GF-D8 (cell line): Measurements from ENCODE around the gene ACACA.

Source experiments
- DNase-seq: peaks from one replicate; lab custom pipeline; 2025; lab: John Stamatoyannopoulos, UW

The ACACA gene

DNA sequence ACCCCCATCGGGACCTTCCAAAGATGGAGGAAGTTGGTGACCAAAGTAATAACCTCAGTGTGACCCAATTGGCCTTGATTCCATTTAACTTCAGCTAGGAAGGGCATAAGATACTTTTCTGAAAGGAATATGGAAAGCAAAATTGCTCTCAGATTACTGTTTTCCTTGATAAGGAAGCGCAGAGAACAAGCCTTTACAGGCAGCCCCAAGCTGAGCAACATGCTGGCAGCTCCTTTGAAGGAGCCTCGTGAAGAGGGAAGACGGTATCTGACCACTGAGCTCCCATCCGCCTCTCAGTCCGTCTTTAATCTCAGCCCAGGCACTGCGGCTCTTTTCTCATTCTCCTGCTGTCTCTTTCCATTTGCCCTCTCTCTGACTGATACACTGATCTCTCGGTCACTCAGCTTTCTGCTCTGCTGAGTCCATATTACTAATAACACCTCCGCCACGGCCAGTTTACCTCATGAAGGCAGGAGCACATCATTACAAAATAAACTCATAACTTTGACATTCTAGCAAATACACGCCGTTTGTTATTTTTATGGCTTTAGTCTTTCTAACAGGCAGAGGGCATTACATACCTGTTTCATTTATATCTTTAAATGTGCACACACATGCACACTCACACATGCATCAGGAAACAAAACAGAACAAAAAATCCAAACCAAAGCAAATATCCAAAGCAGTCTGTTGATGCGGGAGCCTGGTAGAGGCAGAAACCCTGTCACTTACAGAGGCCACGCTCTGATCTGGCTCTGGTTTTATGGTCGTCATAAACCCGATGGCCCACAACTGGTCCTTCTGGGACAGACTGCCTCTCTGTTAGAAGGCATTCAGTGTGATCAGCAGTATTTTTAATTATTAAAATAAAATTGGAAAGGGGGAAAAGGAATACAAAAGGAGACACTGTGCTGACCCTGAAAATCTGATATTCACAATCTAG lies 274.7 kb downstream of the ACACA start:
- DNase-seq: no peak

DNA sequence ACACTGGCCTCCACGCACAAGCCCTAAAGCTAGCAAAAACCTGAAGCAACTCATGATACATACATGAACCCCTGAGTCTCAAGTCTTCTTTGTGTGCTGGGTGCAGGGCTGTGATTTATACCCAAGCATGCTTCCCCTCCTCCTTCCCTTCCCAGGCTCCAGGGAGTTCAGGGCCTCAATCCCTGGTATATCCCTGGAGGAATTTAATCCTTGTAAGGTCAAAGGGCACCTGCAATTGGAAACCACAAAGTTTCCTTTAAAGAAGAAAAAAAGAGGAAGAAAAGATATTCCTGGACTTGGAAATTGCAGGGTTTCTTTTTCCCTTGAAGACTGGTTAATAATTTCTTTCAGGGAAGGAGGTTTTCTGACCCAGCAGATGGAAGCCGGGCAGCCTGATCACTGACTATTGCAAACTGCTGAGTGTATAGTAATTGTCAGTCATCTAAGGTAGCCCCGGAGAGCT lies 275.6 kb downstream of the ACACA start:
- DNase-seq: no peak

DNA sequence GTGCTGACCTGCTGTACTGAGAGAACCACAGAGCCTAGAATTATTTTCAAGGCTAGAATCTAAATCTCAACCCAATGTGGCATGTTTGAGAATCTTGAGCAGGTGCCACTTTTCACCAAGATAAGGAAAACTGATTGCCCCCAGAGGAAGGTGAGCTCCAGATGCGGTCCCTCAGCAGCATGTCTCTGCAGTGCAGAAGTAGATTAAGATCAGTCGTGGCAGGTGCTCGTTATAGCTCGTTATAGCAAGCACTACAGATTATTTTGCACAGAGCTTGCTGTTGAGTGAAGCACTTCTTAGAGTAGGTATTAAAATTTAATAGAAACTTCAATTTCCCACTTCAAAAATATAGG lies 281.8 kb downstream of the ACACA start:
- DNase-seq: peak; percentile 59

DNA sequence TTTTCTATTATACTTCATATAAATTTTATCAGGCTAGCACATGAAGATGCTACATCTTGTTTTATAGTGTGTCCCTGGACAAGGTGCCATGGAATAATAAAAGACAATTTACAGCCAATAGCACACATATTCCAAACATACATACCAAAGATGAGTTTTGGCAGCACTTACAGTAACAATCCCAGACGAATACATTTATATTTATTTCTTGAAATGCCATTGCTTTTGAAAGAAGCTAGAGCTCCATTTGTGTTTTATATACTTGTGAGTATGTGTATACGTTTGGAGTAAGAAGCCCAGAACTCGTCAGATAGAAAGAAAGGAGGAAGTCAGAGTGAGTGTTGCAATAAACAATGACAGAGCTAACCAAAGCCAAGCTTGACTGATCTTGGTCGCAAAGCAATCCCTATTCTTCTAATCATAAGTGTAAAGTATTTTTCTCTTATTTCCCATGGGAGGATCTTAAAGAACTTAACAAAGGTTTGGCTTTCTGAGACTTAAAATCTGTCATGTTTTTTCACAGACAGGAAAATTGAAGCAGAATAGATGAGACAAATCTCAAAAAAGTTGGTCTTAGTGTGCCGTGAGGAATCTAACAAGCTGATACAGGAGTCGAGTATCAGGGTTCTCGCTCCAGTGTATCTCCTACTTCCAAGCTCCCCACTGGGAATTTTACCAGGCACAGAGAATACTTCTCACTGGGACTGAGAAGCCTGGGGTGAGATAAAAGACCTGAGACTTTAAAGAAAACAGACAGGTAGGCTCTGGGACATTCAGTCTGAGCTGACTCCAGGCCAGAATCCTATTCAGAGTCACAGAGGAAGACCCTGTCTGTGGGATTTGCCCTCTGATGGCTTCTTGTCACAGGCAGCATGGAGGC lies 282.5 kb downstream of the ACACA start:
- peak; percentile 83 for DNase-seq

DNA sequence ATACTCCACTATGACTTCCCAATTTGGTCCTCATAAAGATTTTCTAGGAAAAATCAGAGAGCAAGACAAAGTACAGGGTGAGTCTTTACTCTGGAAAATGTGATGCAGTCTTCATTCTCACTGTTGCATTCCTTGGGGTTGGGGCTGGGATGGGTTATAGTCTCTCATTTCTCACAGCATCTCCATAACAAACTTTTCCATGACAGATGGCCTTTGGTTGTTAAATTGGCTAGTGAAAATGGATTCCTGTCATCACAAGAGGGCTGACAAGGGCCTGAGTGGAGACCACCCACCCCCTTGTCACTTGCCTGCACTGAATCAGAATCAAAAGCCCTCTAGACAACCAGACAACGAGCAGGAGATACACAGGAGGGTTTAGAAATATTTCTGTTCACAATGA lies 283.2 kb downstream of the ACACA start:
- DNase-seq: no peak

DNA sequence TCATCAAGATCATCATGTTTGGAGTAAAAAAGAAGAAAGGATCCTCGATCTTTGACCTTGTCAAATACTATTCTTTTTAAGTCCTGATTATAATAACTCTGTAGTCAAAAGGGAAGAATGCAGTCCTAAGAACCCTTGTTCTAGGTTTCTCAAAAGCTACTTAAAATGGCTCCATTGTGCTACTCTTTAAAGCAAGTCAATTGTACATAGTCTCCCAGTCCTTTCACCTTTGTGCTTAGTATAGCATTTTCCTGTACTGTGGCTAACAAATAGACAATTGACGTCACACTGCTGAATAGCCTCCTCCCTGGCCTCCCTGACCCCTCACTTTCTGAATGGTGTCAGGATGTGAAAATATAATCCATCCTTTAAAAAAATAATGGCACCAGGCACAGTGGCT lies 285.0 kb downstream of the ACACA start:
- DNase-seq: no peak

DNA sequence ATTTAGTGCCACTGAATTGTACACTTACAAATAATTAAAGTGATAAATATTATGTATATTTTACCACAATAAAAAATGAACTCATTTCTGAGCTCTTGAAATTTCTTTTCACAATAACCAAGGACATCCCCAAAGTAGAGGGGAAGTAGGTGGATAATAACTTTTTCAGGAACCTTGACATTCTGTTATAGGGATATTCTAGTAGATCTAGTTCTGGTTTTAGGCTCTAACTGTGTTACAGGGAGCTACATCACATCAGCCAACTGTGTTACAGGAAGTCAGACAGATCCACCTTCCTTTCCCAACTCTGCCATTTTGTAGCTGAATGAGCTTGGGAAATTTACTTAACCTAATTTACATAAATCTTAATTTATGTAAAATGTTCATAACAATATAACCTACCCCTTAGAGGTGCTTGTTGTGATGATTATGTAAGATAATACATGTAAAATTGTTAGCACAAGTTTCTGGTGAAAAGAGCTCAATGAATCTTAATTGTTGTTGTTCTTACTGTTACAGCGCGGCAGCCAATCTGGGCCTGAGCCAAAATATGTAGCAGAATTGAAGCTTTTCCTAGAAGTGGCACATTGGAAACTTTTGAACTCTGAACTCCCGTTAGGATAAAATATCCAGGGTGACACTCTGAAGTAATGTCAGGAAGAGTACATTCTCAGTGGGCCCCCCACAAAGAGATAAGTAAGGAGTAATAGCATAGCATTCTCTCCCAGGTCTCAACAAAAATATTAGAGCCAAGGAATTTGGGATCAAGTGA lies 288.1 kb downstream of the ACACA start:
- no peak for DNase-seq

DNA sequence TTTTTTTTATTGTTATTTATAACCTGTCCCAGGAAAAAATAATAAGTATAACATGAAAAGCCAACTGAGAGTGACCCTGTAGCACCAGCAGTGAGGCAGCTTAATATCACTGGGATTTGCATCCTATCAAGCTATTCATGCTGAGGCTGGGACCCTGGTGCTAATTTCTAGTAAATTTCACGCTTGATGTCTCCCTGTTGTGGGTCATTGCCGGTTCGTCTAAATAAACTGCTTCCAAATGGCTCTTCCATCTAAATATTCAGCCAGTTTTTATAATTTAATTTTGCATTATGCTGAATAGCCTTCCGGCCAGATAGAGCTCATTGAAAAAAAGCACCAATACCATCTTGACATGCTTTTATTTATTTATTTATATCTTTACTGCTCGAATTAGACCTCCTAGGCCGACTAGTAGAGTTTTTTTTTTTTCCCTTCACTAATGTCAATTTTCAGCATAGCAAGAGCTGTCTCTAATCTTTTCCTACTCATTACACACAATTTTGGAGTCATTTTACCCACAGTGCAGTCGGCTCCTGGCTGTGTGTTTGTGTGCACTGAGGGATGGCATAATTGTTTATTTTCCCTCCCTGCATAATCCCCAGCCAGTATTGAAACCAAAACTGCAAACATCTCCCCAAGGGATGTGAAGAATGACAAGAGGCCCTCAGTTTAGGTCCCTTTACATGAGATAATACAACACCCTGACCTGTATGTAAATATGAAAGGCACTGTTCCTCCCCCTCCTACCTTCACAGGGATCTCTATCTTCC lies 289.1 kb downstream of the ACACA start:
- DNase-seq: no peak

DNA sequence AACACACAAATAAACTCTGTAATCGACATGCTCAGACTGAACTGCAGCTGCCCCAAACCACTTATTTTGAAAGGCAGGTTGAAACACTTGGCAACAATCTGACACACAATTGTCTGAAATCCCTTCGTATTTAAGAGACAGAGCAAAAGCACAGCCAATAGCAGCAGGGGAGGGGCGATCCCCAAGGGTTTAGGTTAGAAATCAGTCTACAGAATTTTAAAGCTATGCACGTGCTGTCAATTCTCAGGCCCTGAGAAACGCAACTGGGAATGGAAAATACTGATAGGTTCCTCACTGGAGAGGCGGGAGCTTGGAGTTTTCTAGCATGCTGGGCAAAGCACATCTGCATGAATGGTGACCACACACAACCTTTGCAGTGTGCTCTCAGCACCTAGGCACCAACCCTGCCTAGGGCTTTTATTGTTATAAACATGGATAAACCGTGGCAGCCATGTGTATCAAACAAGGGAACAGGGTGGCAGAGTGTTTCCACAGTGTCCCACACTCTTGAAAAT lies 289.9 kb downstream of the ACACA start:
- DNase-seq: no peak

DNA sequence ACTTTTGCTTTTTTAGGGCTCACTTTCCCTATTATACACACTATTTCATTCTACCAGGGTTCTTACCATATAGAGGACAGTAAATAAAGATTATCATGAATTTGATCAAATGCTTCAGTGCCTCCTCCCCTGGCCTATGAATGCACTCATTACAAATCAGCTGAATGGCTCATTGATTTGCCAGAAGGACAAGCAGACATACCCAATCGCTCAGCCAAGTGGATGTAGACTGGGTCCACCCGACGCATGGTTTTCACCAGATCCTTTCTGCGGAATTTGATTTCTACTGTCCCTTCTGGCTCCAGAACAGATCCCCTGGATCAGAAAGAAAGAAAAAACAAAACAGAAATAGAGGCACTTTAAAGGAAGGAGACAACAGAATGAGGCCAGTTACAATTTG lies 295.3 kb downstream of the ACACA start:
- DNase-seq: no peak

DNA sequence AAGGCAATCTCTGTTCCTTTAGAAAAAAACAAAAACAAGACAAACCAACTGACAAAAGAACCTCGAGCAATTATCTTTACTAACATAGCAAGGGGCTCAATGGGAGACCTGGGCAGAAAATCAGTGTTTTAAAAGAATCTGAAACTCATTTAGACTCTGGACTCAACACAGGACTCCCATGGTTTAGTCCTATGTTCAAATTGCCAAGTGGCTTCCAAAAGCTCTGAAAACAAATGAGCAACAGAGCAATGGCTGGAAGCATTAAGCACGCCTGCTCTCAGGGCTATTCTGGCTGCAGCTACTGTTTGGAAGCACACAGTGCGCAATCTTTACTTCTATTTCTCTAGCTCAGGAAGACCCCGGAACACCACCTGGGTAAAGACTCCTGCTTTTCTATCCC lies 295.9 kb downstream of the ACACA start:
- DNase-seq: no peak

DNA sequence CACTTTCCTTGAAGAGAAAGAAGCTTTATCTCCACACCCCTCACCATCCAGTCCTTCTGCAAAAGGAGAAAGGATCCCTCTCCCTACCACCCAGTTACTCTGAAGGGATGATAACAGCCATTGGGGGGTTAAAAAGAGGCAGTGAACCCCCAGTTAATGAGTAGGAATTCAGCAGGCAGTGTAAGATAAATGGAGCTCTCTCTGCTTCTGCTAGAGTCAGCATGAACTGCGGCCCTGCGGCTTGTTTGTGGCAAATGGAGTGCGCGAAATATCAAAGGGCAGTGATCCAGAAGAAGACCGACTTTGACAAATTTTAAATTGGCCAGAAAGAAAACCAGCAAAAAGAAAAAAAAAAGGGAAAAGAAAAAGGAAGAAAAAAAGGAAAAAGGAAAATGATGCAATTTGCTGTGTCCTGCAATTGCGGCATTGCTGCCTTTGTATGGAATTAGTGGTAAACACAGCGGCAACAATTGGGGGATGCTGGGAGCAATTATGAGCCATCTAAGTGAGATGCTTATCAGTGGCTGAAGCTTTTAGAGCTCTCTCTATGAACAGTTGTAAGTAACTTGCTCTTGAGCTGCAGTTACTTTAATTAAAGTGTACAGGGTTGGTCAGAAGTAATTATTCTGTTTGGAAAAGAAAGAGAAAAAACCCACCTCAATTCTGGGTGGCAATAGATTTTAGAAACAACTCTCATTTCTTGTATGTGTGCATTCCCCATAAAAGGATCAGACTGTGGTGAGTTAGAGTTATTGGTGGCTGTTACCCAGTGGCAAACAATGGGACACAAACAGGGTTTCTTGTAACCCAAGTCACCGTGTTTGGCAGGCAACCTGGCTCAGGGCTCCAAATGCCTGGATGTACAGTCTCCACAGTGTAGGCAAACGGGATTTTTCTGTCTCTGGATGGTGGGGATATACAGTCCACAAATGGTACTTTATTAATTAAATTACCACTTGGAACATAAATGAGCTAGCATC lies 296.6 kb downstream of the ACACA start:
- DNase-seq: no peak

DNA sequence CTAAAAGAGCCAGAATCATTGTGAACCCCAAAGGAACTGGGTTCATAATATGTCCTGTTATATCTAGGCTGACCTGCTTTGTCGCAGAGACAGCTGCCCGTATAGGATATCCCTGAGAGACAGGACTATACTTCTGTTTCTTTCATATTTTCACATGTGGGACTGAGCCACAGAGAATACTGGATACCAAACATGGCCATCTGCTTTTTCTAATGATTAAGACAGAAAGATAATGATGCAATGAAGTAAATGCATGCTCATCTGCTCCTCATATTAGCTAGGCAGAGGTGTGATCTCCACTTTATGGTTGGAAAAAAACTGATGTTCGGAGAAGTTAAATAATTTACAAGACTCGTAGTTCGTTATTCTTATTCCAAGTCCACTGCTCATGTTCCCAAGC lies 297.5 kb downstream of the ACACA start:
- DNase-seq: no peak

DNA sequence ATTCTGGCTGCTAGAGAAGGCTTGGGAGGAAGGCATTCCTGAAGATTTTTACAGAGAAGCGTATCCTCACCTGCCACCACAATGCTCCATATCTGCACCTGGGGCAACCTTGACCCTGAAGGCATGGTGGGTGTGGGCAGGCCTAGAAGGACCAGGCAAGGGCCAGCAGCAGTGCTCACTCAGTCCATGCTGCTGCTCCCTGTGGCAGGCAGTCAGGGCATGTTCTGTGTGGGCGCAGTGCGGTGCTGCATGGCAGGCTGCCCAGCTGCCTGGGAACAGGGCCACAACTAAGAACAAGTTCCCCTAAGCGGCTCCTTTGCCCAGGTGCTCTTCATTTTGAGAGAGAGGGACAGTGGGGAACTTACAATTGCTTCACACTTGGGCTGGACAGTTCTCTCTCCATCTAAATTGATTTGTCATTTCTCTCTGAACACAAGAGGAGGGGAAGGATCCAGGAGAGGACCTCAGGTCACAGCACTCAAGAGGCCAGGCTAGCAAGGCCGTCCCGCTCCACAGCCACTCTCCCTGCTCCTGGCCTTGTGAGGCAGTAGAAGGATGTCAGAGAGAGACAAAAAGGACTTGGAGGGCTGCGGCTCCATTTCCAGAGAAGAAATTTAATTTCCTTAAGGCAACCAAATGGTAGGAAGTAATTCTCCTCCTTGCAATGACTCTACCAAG lies 299.1 kb downstream of the ACACA start:
- DNase-seq: no peak

DNA sequence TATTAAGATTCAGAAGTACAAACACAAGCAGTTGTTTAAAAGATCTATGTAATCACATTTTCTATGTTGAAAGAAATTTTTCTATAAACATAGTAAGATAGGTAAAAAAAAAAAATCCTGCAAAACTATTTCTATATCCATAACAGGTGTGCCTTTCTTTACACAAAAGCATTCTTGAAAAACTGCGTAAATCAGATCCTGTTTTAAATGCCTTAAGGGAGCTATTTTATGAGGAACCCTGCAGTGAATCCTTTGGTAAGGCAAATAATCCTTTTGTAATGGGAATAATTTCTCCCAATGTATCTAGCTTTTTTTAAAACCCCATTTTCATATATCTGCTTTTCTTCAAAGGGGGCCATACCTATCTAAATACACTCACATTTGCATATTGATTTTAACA lies 300.6 kb downstream of the ACACA start:
- no peak for DNase-seq

DNA sequence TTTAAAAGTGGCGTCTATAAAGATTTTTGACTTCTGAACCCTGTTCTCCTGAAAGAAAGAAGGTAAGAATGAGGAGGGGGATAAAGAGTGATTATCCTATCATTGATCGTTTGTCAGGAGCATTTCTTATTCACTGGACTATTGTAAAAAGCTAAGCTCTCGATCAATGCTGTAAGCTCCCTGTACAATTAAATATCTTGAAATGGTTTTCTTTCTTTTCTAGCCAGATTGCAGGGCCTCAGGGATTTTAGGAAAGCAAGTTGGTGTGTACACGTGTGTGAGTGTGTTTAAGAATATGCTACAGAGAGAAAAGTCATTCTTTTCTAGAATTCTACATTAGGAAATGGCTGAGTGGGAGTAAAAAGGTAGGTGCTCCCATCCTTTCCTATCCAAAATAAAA lies 303.4 kb downstream of the ACACA start:
- no peak for DNase-seq

DNA sequence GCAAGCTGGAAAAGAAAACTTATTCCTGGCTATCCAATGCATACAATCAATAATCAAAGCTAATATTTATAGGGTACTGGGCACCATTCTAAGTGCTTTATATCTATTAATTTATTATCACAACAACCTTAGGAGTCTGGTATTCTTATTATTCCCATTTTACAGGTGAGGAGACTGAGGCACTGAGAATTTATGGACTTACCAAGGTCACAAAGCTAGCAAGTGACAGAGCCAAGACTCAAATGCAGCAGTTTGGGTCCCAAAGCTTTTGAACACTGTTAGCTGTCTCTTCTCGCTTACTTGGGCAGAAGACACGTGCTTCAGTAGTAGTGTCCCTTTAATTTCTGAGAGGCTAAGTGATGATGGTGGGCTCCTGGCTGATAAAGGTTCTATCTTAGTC lies 305.3 kb downstream of the ACACA start:
- DNase-seq: no peak

DNA sequence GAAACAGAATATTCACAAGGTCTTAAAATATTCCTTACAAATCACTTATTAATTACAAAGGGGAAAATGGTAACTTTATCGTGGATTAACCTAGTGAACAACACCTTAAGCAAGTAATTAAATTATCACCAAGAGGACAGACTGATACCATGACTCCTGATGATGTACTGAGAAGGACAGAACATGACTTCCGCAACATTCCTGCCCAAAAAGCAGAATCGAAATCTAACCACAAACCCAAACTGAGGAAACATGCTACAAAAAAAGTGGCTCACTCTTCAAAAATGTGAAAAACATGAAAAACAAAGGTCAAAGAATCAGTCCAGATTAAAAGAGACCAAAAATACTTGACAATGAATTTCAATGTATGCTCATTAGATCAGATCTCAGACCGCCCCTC lies 306.4 kb downstream of the ACACA start:
- no peak for DNase-seq

DNA sequence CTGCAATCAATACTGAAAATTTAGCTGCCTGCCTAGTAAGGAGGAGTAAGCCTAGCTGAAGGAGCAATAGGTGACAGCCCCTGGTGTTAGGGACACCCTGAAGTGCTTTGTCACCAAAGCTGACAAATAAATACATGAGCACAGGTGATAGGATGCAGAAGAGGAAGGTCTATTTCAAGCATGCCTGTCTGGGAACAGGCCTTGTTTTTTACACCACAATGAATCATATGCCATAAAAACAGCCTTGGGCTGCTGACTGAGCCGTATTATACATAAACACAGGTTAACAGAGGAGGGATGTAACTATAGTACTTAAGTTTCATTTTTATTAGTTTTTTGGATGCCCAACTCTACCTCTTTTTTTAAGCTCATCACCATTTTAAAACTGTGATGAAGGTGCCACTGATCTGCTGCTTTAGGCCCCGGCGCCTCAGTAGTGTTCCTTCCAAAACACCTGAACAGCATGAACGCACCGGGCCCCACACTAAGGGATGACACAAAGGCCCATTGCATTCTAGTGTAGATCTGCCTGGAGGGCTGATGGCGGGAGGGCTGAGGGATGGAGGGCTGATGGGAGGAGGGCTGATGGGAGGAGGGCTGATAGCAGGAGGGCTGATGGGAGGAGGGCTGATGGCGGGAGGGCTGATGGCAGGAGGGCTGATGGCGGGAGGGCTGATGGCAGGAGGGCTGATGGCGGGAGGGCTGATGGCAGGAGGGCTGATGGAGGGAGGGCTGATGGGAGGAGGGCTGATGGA lies 307.5 kb downstream of the ACACA start:
- no peak for DNase-seq
